ENCODE data around the gene E2F2. TPM values are rescaled to one million over a fixed set of nuclear protein-coding genes. Genes with fewer than 3 reads are reported as not detected.
"Not testable (repeated sequence)": the region's sequence is repeated elsewhere in the genome, so short reads cannot be mapped to it uniquely, and the experiment has no call there.

Gene E2F2
- total RNA-seq, 2 donors from 2014 or later: 10.7 to 15.5 TPM

DNA sequence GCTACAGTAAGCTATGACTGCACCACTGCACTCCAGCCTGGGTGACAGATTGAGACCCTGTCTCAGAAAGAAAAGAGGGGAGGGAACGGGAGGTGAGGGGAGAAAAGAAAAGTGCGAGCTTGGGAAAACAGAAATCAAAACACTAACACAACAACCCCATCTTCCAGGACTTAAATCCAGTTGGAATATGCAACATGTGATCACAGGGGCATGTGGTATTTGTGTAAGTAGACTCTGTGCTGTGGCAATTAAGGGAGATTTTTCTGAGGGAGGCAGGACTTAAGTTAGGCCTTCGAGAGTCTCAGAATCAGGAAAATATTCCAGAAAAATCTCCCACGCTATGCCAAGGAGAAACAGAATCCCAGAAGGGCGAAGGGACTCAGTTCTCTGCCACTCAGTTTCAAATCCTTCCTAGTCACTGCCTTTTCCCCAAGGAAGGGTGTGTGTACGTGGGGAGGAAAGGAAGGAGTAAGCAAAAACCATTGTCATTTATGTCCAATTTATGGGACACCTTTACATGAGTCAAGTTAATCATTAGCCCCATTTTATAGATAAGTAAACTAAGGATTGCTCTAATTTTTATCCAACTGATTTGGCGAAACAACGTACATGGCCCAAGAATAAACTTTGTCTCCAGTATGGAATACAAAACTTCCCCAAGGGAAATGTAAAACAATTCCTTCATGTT, 16.0 kb upstream of the E2F2 start:
- Mint-ChIP-seq H3K36me3 (no peaks in the 10 kb centered on the region), H3K4me3 (no peak overlapping the region), H3K27ac (no peak overlapping the region), H3K27me3 (no peaks in the 10 kb centered on the region), H3K9me3 (no peaks in the 10 kb centered on the region), H3K4me1 (ENCODE audit: low read depth in 2 of 2) (peaks cover 0 to 4% of the 10 kb centered on the region in 2 donors)
- no peak for ATAC-seq
- no peak for DNase-seq (ENCODE audit: low spot score)

DNA sequence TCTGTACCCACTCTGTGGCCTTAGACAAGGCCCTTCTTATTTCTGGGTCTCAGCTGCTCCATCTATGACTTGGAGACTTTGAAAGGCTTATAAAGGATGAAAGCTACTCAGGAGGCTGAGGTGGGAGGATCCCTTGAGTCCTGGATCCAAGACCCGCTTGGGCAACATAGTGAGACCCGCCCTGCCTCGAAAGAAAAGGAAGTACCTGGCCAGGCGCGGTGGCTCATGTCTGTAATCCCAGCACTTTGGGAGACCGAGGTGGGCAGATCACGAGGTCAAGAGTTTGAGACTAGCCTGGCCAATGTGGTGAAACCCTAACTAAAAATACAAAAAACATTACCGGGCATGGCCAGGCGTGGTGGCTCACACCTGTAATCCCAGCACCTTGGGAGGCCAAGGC, 14.8 kb upstream of the E2F2 start:
- H3K4me1 Mint-ChIP-seq (ENCODE audit: low read depth in 2 of 2): peaks cover 0 to 4% of the 10 kb centered on the region in 2 donors
- DNase-seq (ENCODE audit: low spot score) (no peak), ATAC-seq (no peak)
- H3K4me3 Mint-ChIP-seq: no peak overlapping the region
- no peak overlapping the region for H3K27ac Mint-ChIP-seq
- H3K36me3 Mint-ChIP-seq: no peaks in the 10 kb centered on the region
- H3K27me3 Mint-ChIP-seq: peaks cover 3 to 5% of the 10 kb centered on the region in 2 donors
- H3K9me3 Mint-ChIP-seq: no peaks in the 10 kb centered on the region

- Mint-ChIP-seq H3K27me3 (peaks cover 4 to 8% of the 10 kb centered on the region in 2 donors), H3K4me3 (no peak overlapping the region), H3K36me3 (no peaks in the 10 kb centered on the region), H3K9me3 (no peaks in the 10 kb centered on the region), H3K27ac (no peak overlapping the region), H3K4me1 (ENCODE audit: low read depth in 2 of 2) (peaks cover 3 to 8% of the 10 kb centered on the region in 2 donors)
- DNase-seq (ENCODE audit: low spot score) (peak; percentile 80), ATAC-seq (peak; percentile 46 to 77)
Measured at GRCh38 chr1:23544444-23545389, 13.7 kb upstream of the E2F2 start.

DNA sequence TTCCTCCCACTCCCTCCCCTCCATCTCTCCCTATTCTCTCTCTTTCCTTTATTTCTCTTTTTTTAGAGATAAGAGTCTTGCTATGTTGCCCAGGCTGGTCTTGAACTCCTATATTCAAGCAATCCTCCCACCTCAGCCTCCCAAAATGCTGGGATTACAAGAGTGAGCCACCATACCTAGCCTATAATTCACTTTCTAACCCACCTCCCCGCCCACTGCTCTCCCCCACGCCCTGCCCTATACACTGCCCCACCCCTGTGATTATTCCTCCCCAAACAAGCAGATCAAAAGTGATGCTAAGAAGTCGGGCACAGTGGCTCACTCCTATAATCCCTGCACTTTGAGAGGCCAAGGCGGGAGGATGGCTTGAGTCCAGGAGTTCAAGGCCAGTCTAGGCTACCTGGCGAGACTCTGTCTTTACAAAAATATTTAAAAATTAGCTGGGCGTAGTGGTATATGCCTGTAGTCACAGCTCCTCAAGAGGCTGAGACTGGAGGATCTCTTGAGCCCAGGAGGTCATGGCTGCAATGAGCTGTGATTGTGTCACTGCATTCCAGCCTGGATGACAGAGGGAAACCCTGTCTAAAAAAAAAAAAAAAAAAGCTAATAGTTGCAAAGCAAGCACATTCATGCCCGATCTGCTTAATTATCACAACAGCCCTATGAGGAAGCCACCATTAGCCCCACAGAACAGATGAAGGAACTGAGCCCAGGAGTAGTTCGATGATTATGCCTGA, 12.8 kb upstream of the E2F2 start:
- Mint-ChIP-seq H3K36me3 (no peaks in the 10 kb centered on the region), H3K4me3 (no peak overlapping the region), H3K27me3 (peaks cover 4 to 8% of the 10 kb centered on the region in 2 donors), H3K27ac (no peak overlapping the region), H3K4me1 (ENCODE audit: low read depth in 2 of 2) (peaks cover 5 to 11% of the 10 kb centered on the region in 2 donors), H3K9me3 (no peaks in the 10 kb centered on the region)
- DNase-seq (ENCODE audit: low spot score) (no peak), ATAC-seq (no peak)

- ATAC-seq; H3K27me3 Mint-ChIP-seq; H3K4me3 Mint-ChIP-seq; H3K36me3 Mint-ChIP-seq; DNase-seq (ENCODE audit: low spot score); H3K9me3 Mint-ChIP-seq; H3K27ac Mint-ChIP-seq: not testable (repeated sequence)
- H3K4me1 Mint-ChIP-seq (ENCODE audit: low read depth in 2 of 2): peaks cover 5 to 11% of the 10 kb centered on the region in 2 donors
Measured at GRCh38 chr1:23542940-23543339, 11.9 kb upstream of the E2F2 start.

- Mint-ChIP-seq H3K4me3 (no peak overlapping the region), H3K36me3 (no peaks in the 10 kb centered on the region), H3K27ac (no peak overlapping the region), H3K4me1 (ENCODE audit: low read depth in 2 of 2) (peaks cover 5 to 10% of the 10 kb centered on the region in 2 donors), H3K27me3 (peaks cover 4 to 8% of the 10 kb centered on the region in 2 donors), H3K9me3 (no peaks in the 10 kb centered on the region)
- peak; percentile 85 for DNase-seq (ENCODE audit: low spot score)
- peak; percentile 93 to 94 for ATAC-seq
Measured at GRCh38 chr1:23539698-23540266, 8.7 kb upstream of the E2F2 start.

DNA sequence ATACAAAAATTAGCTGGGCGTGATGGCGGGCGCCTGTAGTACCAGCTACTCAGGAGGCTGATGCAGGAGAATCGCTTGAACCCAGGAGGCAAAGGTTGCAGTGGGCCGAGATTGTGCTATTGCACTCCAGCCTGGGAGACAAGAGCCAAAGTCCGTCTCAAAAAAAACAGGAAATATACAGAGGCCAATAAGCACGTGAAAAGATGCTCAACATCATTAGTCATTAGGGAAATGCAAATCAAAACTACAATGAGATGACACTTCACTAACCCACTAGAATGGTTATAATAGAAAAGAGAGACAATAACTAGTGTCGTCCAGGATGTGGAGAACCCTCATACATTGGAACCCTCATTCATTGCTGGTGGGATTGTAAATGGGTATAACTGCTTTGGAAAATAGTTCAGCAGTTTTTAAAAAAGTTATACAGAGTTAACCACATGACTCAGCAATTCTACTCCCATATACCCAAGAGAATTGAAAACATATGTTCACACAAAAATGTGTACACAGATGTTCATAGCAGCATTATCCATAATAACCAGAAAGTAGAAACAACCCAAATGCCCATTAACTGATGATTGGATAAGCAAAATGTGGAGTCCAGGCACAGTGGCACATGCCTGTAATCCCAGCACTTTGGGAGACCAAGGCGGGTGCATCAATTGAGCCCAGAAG, 6.4 kb upstream of the E2F2 start:
- H3K4me3 Mint-ChIP-seq: no peak overlapping the region
- H3K27ac Mint-ChIP-seq: no peak overlapping the region
- no peaks in the 10 kb centered on the region for H3K36me3 Mint-ChIP-seq
- DNase-seq (ENCODE audit: low spot score) (no peak), ATAC-seq (no peak)
- H3K27me3 Mint-ChIP-seq: peaks cover 4 to 8% of the 10 kb centered on the region in 2 donors
- H3K4me1 Mint-ChIP-seq (ENCODE audit: low read depth in 2 of 2): peaks cover 15 to 21% of the 10 kb centered on the region in 2 donors
- no peaks in the 10 kb centered on the region for H3K9me3 Mint-ChIP-seq

GRCh38 chr1:23533246-23534023, 2.4 kb upstream of the E2F2 start:
- peak overlapping the region; percentile 68 for H3K4me3 Mint-ChIP-seq
- H3K36me3 Mint-ChIP-seq: no peaks in the 10 kb centered on the region
- ATAC-seq: peak; percentile 74 to 76
- H3K27me3 Mint-ChIP-seq: no peaks in the 10 kb centered on the region
- H3K9me3 Mint-ChIP-seq: no peaks in the 10 kb centered on the region
- peak overlapping the region; percentile 29 to 57 for H3K27ac Mint-ChIP-seq
- no peak for DNase-seq (ENCODE audit: low spot score)
- H3K4me1 Mint-ChIP-seq (ENCODE audit: low read depth in 2 of 2): peaks cover 28 to 41% of the 10 kb centered on the region in 2 donors

GRCh38 chr1:23531562-23532094, 595 bp upstream of the E2F2 start:
- ATAC-seq: no peak
- H3K36me3 Mint-ChIP-seq: no peaks in the 10 kb centered on the region

GRCh38 chr1:23530087-23530746, 816 bp downstream of the E2F2 start:
- Mint-ChIP-seq H3K36me3 (no peaks in the 10 kb centered on the region), H3K4me1 (ENCODE audit: low read depth in 2 of 2) (peaks cover 55 to 70% of the 10 kb centered on the region in 2 donors), H3K4me3 (peak overlapping the region; percentile 76), H3K27ac (no peak overlapping the region), H3K9me3 (no peaks in the 10 kb centered on the region), H3K27me3 (no peaks in the 10 kb centered on the region)
- DNase-seq (ENCODE audit: low spot score) (no peak), ATAC-seq (peak in 1 of 2 donors; percentile 1)

More at GRCh38 chr1:23531562-23532094, 595 bp upstream of the E2F2 start:
- Mint-ChIP-seq H3K4me3 (peak overlapping the region; percentile 93), H3K4me1 (ENCODE audit: low read depth in 2 of 2) (peaks cover 43 to 56% of the 10 kb centered on the region in 2 donors), H3K9me3 (no peaks in the 10 kb centered on the region), H3K27me3 (no peaks in the 10 kb centered on the region), H3K27ac (peak overlapping the region; percentile 76 to 83)
- DNase-seq (ENCODE audit: low spot score): no peak

DNA sequence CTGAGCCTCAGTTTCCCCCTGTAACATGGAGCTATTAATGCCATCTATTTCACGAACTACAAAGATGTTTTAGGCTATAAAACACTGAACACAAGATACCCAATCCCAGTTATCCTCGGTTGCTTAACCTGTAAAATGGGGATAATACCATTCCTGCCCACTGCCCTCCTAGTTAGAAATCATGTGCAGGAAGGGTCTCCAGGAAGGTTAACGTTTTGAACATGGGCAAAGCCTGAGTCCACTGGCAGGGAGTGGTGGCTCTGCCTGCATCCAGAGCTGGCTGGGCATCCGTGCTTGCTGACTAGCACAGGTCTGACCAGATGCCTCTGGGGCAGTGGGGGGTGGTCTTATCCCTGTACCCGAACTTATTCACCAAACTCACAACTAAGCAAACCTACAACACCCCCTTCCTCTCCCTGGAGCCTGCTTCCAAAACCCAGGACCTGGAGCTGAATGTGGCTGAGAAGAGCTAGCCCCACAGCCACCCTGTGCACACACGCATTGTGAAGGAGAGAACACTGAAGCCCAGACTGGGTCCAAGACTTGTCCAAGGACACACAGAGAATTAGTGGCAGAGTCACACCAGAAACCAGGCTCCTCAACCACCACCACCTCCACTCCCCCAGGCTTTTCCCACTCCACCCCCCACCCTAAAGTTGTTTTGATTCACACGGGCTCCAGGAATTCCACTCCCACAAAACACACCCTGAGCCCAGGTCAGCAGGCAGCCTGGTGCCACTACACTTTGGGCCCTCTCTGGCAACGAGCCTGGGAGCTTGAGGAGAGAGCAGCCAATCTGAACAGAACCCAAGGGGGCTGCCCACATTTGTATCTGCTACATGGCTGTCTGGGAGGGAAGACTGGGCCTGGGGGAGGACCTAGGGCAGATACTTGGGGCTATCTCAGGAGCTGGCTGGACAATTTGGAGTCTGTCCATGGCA, 1.6 kb downstream of the E2F2 start:
- DNase-seq (ENCODE audit: low spot score): no peak
- Mint-ChIP-seq H3K4me1 (ENCODE audit: low read depth in 2 of 2) (peaks cover 58 to 70% of the 10 kb centered on the region in 2 donors), H3K27me3 (no peaks in the 10 kb centered on the region), H3K9me3 (no peaks in the 10 kb centered on the region), H3K27ac (peak overlapping the region; percentile 58 to 61), H3K36me3 (no peaks in the 10 kb centered on the region), H3K4me3 (peak overlapping the region; percentile 76)
- ATAC-seq: no peak

Data from natural killer cell treated with Interleukin-12 subunit alpha and Interleukin-12 subunit beta and Interleukin-15 and Interleukin-18, amount 100 ng/mL, for 72 hours (primary cell).